ENCODE measurements around the gene RNF213. TPM values are rescaled to one million over a fixed set of nuclear protein-coding genes. Genes with fewer than 3 reads are reported as not detected.

RNF213 gene
- total RNA-seq, 3 donors from 2014 or later = 96.0 to 111 (median 101) TPM

DNA sequence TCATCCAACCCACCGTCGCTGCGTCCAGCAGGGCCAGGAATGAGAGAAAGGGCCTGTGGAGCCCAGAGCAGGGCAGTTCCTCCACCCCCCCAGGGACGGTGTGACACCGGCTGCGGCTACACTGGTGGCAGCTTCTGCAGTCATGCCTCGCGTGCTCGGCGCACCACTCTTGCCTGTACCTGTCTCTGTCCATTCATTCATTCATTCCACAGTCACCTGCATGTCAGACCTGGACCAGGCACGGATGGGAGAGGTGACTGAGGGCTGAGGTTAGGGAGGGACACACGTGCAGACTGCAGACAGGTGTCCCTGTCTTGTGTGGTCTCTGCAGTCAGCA is 181.6 kb downstream of the RNF213 start:
- H3K27ac ChIP-seq = no peak overlapping the region

GRCh38 chr17:80442764-80443163 is 182.1 kb downstream of the RNF213 start:
- Histone ChIP-seq H3K36me3 (no peaks in the 10 kb centered on the region), H3K4me3 (no peak overlapping the region), H3K27me3 (no peaks in the 10 kb centered on the region), H3K27ac (no peak overlapping the region), H3K9me3 (no peaks in the 10 kb centered on the region), H3K4me1 (no peaks in the 10 kb centered on the region)
- intact Hi-C loops (cut with DNase I; ENCODE audit: low total_unique reads) = no loop called here
- DNase-seq (ENCODE audit: low spot score in 2 of 2) = no peak
- TF ChIP-seq POLR2AphosphoS5 (IDR thresholded peaks at IDR 0.05) = no peak

More for the DNA sequence above, 181.6 kb downstream of the RNF213 start:
- Histone ChIP-seq H3K4me1 (no peaks in the 10 kb centered on the region), H3K4me3 (no peak overlapping the region), H3K27me3 (no peaks in the 10 kb centered on the region), H3K9me3 (no peaks in the 10 kb centered on the region), H3K36me3 (no peaks in the 10 kb centered on the region)
- TF ChIP-seq POLR2A (IDR thresholded peaks at IDR 0.05) (no peak), CTCF (IDR thresholded peaks at IDR 0.05) (no peak), POLR2AphosphoS5 (IDR thresholded peaks at IDR 0.05) (no peak)
- intact Hi-C loops (cut with DNase I; ENCODE audit: low total_unique reads) = no loop called here
- DNase-seq (ENCODE audit: low spot score in 2 of 2) = no peak

GRCh38 chr17:80443498-80443897 is 182.8 kb downstream of the RNF213 start:
- H3K4me3 ChIP-seq = no peak overlapping the region
- no peak for DNase-seq (ENCODE audit: low spot score in 2 of 2)
- no peaks in the 10 kb centered on the region for H3K27me3 ChIP-seq
- H3K36me3 ChIP-seq = no peaks in the 10 kb centered on the region
- H3K27ac ChIP-seq = no peak overlapping the region
- intact Hi-C loops (cut with DNase I; ENCODE audit: low total_unique reads) = no loop called here
- no peaks in the 10 kb centered on the region for H3K4me1 ChIP-seq
- H3K9me3 ChIP-seq = no peaks in the 10 kb centered on the region
- no peak for TF ChIP-seq POLR2A (IDR thresholded peaks at IDR 0.05)
- TF ChIP-seq POLR2AphosphoS5 (IDR thresholded peaks at IDR 0.05) = no peak
- no peak for TF ChIP-seq CTCF (IDR thresholded peaks at IDR 0.05)

GRCh38 chr17:80443916-80444643 is 183.4 kb downstream of the RNF213 start:
- Histone ChIP-seq H3K36me3 (no peaks in the 10 kb centered on the region), H3K9me3 (no peaks in the 10 kb centered on the region), H3K27me3 (no peaks in the 10 kb centered on the region), H3K4me1 (no peaks in the 10 kb centered on the region), H3K4me3 (no peak overlapping the region), H3K27ac (no peak overlapping the region)
- TF ChIP-seq POLR2AphosphoS5 (IDR thresholded peaks at IDR 0.05) (no peak), CTCF (IDR thresholded peaks at IDR 0.05) (no peak), POLR2A (IDR thresholded peaks at IDR 0.05) (no peak)
- intact Hi-C loops (cut with DNase I; ENCODE audit: low total_unique reads) = no loop called here
- DNase-seq (ENCODE audit: low spot score in 2 of 2) = no peak

GRCh38 chr17:80444644-80444979 is 184.0 kb downstream of the RNF213 start:
- Histone ChIP-seq H3K27ac (no peak overlapping the region), H3K27me3 (no peaks in the 10 kb centered on the region)
- intact Hi-C loops (cut with DNase I; ENCODE audit: low total_unique reads) = no loop called here

More at GRCh38 chr17:80444644-80444979, 184.0 kb downstream of the RNF213 start:
- TF ChIP-seq POLR2AphosphoS5 (IDR thresholded peaks at IDR 0.05) (no peak), POLR2A (IDR thresholded peaks at IDR 0.05) (no peak), CTCF (IDR thresholded peaks at IDR 0.05) (no peak)
- Histone ChIP-seq H3K36me3 (no peaks in the 10 kb centered on the region), H3K4me1 (no peaks in the 10 kb centered on the region), H3K9me3 (no peaks in the 10 kb centered on the region), H3K4me3 (no peak overlapping the region)
- no peak for DNase-seq (ENCODE audit: low spot score in 2 of 2)
